ENCODE results near the gene MACROD2. TPM values are rescaled to one million over a fixed set of nuclear protein-coding genes. Genes with fewer than 3 reads are reported as not detected.

The MACROD2 gene
- total and polyA plus RNA-seq, 4 donors, result 0.66 to 10.5 (median 3.3) TPM

- DNase-seq (ENCODE audit: low spot score), result no peak
- no peaks in the 10 kb centered on the region for H3K9me3 ChIP-seq (ENCODE audit: control insufficient read depth in 4 of 4, low read length in 3 of 4)
- H3K4me1 ChIP-seq (ENCODE audit: control insufficient read depth in 4 of 4, insufficient read depth in 4 of 4, low read length in 3 of 4), result no peaks in the 10 kb centered on the region
- no peak overlapping the region for H3K27ac ChIP-seq (ENCODE audit: low read depth in 1 of 2, low read length in 2 of 2)
- no peak overlapping the region for H3K4me3 ChIP-seq (ENCODE audit: low read depth in 1 of 3, low read length in 3 of 3)
- H3K36me3 ChIP-seq (ENCODE audit: control insufficient read depth in 4 of 4, insufficient read depth in 3 of 4, low read depth in 1 of 4, low read length in 3 of 4), result no peaks in the 10 kb centered on the region
- 89% methylated on average over 3 of the region's 3 CpGs for WGBS
- no peaks in the 10 kb centered on the region for H3K27me3 ChIP-seq (ENCODE audit: control insufficient read depth in 4 of 4, insufficient read depth in 4 of 4, low read length in 3 of 4)
- no peak overlapping the region for H3K9ac ChIP-seq (ENCODE audit: low read depth in 1 of 2, low read length in 2 of 2)
- no peak for TF ChIP-seq FOXA2 (IDR thresholded peaks at IDR 0.05)
- TF ChIP-seq GABPA (IDR thresholded peaks at IDR 0.05 in 1 of 2, conservative IDR thresholded peaks at IDR 0.05 in 1 of 2), result no peak
- TF ChIP-seq NR2F2 (IDR thresholded peaks at IDR 0.05), result no peak
- TF ChIP-seq, protein P1, sequence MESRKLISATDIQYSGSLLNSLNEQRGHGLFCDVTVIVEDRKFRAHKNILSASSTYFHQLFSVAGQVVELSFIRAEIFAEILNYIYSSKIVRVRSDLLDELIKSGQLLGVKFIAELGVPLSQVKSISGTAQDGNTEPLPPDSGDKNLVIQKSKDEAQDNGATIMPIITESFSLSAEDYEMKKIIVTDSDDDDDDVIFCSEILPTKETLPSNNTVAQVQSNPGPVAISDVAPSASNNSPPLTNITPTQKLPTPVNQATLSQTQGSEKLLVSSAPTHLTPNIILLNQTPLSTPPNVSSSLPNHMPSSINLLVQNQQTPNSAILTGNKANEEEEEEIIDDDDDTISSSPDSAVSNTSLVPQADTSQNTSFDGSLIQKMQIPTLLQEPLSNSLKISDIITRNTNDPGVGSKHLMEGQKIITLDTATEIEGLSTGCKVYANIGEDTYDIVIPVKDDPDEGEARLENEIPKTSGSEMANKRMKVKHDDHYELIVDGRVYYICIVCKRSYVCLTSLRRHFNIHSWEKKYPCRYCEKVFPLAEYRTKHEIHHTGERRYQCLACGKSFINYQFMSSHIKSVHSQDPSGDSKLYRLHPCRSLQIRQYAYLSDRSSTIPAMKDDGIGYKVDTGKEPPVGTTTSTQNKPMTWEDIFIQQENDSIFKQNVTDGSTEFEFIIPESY (IDR thresholded peaks at IDR 0.05), result no peak
- no peak for TF ChIP-seq ATF3 (IDR thresholded peaks at IDR 0.05)
- TF ChIP-seq RXRA (IDR thresholded peaks at IDR 0.05), result no peak
- TF ChIP-seq YY1 (IDR thresholded peaks at IDR 0.05), result no peak
These were observed 2059.7 kb downstream of the MACROD2 start for GRCh38 chr20:16054985-16055384.

GRCh38 chr20:16057651-16058050, 2062.3 kb downstream of the MACROD2 start:
- H3K36me3 ChIP-seq (ENCODE audit: control insufficient read depth in 4 of 4, insufficient read depth in 3 of 4, low read depth in 1 of 4, low read length in 3 of 4), result no peaks in the 10 kb centered on the region
- TF ChIP-seq, protein P2, sequence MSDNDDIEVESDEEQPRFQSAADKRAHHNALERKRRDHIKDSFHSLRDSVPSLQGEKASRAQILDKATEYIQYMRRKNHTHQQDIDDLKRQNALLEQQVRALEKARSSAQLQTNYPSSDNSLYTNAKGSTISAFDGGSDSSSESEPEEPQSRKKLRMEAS (IDR thresholded peaks at IDR 0.05), result no peak
- no peaks in the 10 kb centered on the region for H3K9me3 ChIP-seq (ENCODE audit: control insufficient read depth in 4 of 4, low read length in 3 of 4)
- no peak for DNase-seq (ENCODE audit: low spot score)
- H3K27me3 ChIP-seq (ENCODE audit: control insufficient read depth in 4 of 4, insufficient read depth in 4 of 4, low read length in 3 of 4), result no peaks in the 10 kb centered on the region
- WGBS, result 79% methylated on average over 3 of the region's 3 CpGs
- H3K9ac ChIP-seq (ENCODE audit: low read depth in 1 of 2, low read length in 2 of 2), result no peak overlapping the region
- H3K27ac ChIP-seq (ENCODE audit: low read depth in 1 of 2, low read length in 2 of 2), result no peak overlapping the region
- H3K4me1 ChIP-seq (ENCODE audit: control insufficient read depth in 4 of 4, insufficient read depth in 4 of 4, low read length in 3 of 4), result no peaks in the 10 kb centered on the region
- no peak overlapping the region for H3K4me3 ChIP-seq (ENCODE audit: low read depth in 1 of 3, low read length in 3 of 3)

DNA sequence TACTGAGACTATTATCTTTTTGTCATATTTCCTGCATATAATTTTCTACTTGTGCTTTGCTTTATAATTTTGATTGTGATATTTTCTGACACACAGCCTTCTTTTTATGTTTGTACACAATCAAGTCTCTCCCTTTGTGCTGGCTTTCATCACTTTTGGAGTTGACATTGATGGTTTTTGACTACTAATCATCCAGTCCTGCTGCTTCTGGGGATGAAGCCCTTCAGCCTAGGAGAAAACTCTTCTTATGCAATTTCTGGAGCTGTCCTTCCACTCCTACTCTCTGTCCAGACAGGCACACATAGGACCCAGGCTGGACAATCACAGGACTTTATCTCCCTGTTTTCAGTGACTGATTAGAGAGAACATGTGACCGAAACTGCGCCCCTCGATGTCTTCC, 2063.0 kb downstream of the MACROD2 start:
- no peaks in the 10 kb centered on the region for H3K4me1 ChIP-seq (ENCODE audit: control insufficient read depth in 4 of 4, insufficient read depth in 4 of 4, low read length in 3 of 4)
- WGBS, result 94% methylated on average over 3 of the region's 3 CpGs
- H3K9me3 ChIP-seq (ENCODE audit: control insufficient read depth in 4 of 4, low read length in 3 of 4), result no peaks in the 10 kb centered on the region
- H3K9ac ChIP-seq (ENCODE audit: low read depth in 1 of 2, low read length in 2 of 2), result no peak overlapping the region
- H3K4me3 ChIP-seq (ENCODE audit: low read depth in 1 of 3, low read length in 3 of 3), result no peak overlapping the region
- DNase-seq (ENCODE audit: low spot score), result no peak
- H3K27me3 ChIP-seq (ENCODE audit: control insufficient read depth in 4 of 4, insufficient read depth in 4 of 4, low read length in 3 of 4), result no peaks in the 10 kb centered on the region
- no peak for TF ChIP-seq HNF4A (conservative IDR thresholded peaks at IDR 0.05)
- TF ChIP-seq ATF3 (IDR thresholded peaks at IDR 0.05), result no peak
- TF ChIP-seq TAF1 (conservative IDR thresholded peaks at IDR 0.05), result no peak
- no peak for TF ChIP-seq RXRA (IDR thresholded peaks at IDR 0.05)
- no peak for TF ChIP-seq FOXA2 (IDR thresholded peaks at IDR 0.05)
- no peak for TF ChIP-seq GABPA (IDR thresholded peaks at IDR 0.05 in 1 of 2, conservative IDR thresholded peaks at IDR 0.05 in 1 of 2)
- no peak for TF ChIP-seq FOXA1 (IDR thresholded peaks at IDR 0.05)
- no peak for TF ChIP-seq JUND (IDR thresholded peaks at IDR 0.05)
- TF ChIP-seq SP1 (IDR thresholded peaks at IDR 0.05), result no peak
- TF ChIP-seq, protein P3, sequence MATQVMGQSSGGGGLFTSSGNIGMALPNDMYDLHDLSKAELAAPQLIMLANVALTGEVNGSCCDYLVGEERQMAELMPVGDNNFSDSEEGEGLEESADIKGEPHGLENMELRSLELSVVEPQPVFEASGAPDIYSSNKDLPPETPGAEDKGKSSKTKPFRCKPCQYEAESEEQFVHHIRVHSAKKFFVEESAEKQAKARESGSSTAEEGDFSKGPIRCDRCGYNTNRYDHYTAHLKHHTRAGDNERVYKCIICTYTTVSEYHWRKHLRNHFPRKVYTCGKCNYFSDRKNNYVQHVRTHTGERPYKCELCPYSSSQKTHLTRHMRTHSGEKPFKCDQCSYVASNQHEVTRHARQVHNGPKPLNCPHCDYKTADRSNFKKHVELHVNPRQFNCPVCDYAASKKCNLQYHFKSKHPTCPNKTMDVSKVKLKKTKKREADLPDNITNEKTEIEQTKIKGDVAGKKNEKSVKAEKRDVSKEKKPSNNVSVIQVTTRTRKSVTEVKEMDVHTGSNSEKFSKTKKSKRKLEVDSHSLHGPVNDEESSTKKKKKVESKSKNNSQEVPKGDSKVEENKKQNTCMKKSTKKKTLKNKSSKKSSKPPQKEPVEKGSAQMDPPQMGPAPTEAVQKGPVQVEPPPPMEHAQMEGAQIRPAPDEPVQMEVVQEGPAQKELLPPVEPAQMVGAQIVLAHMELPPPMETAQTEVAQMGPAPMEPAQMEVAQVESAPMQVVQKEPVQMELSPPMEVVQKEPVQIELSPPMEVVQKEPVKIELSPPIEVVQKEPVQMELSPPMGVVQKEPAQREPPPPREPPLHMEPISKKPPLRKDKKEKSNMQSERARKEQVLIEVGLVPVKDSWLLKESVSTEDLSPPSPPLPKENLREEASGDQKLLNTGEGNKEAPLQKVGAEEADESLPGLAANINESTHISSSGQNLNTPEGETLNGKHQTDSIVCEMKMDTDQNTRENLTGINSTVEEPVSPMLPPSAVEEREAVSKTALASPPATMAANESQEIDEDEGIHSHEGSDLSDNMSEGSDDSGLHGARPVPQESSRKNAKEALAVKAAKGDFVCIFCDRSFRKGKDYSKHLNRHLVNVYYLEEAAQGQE (IDR thresholded peaks at IDR 0.05), result no peak
- TF ChIP-seq EGR1 (IDR thresholded peaks at IDR 0.05; ENCODE audit: low read depth in 2 of 2), result no peak
- TF ChIP-seq CTCF (IDR thresholded peaks at IDR 0.05; ENCODE audit: low read depth, low read length, missing input control), result no peak
- TF ChIP-seq YY1 (IDR thresholded peaks at IDR 0.05), result no peak
- no peak for TF ChIP-seq RAD21 (IDR thresholded peaks at IDR 0.05)
- TF ChIP-seq, protein P2 (IDR thresholded peaks at IDR 0.05), result no peak
- no peak for TF ChIP-seq NR2F2 (IDR thresholded peaks at IDR 0.05)
- H3K36me3 ChIP-seq (ENCODE audit: control insufficient read depth in 4 of 4, insufficient read depth in 3 of 4, low read depth in 1 of 4, low read length in 3 of 4), result no peaks in the 10 kb centered on the region
- no peak overlapping the region for H3K27ac ChIP-seq (ENCODE audit: low read depth in 1 of 2, low read length in 2 of 2)

Data from liver (tissue), 9 donors.